ENCODE data around the gene ATG7. TPM values are rescaled to one million over a fixed set of nuclear protein-coding genes. Genes with fewer than 3 reads are reported as not detected.

The ATG7 gene
- total RNA-seq, 1 experiment from 2014 or later: 36.0 TPM

- H3K27ac ChIP-seq (ENCODE audit: low read length): no peak overlapping the region
- TF ChIP-seq POLR2AphosphoS5 (IDR thresholded peaks at IDR 0.05; ENCODE audit: low read depth, low read length) (no peak), CTCF (IDR thresholded peaks at IDR 0.05) (no peak), SIN3A (IDR thresholded peaks at IDR 0.05; ENCODE audit: borderline replicate concordance, insufficient read depth, low read depth, low read length) (no peak), REST (IDR thresholded peaks at IDR 0.05; ENCODE audit: insufficient read depth in 1 of 2, low read depth in 2 of 2, low read length in 1 of 2) (no peak), TCF7L2 (IDR thresholded peaks at IDR 0.05; ENCODE audit: low read depth, low read length) (no peak)
- no peaks in the 10 kb centered on the region for H3K4me1 ChIP-seq (ENCODE audit: control insufficient read depth, insufficient read depth, low read length)
- ATAC-seq (no peak), DNase-seq (ENCODE audit: low read depth, low spot score) (no peak)
- H3K36me3 ChIP-seq (ENCODE audit: control insufficient read depth, insufficient read depth, low read length): no peaks in the 10 kb centered on the region
- no TSS peak for BruUV-seq (replicated peaks)
- no peaks in the 10 kb centered on the region for H3K27me3 ChIP-seq (ENCODE audit: control insufficient read depth, insufficient read depth, low read length)
- CTCF ChIA-PET: no interaction called here
- intact Hi-C loops (cut with micrococcal nuclease; ENCODE audit: unreplicated experiment): no loop called here
- POLR2A ChIA-PET: interaction anchor here (0.7 kb wide), 2 partner anchors 10 to 575 kb away, joined by 5 to 6 read pairs; no protein-coding TSS in a partner anchor
- in situ Hi-C loops (cut with HindIII; ENCODE audit: low pct_unique_long_range_greater_than_20kb, low sequenced_read_pairs): no loop called here
- peaks cover 2% of the 10 kb centered on the region; the same call in 1 of the 2 replicates for H3K9me3 ChIP-seq (ENCODE audit: control insufficient read depth, insufficient read depth, low read depth, low read length)
- no peak overlapping the region for H3K4me3 ChIP-seq (ENCODE audit: low read depth in 2 of 2, low read length in 2 of 2)
Measured at GRCh38 chr3:11411956-11412355, 139.8 kb downstream of the ATG7 start.

- Histone ChIP-seq H3K27me3 (ENCODE audit: control insufficient read depth, insufficient read depth, low read length) (no peaks in the 10 kb centered on the region), H3K4me1 (ENCODE audit: control insufficient read depth, insufficient read depth, low read length) (no peaks in the 10 kb centered on the region), H3K4me3 (ENCODE audit: low read depth in 2 of 2, low read length in 2 of 2) (no peak overlapping the region), H3K27ac (ENCODE audit: low read length) (no peak overlapping the region), H3K36me3 (ENCODE audit: control insufficient read depth, insufficient read depth, low read length) (no peaks in the 10 kb centered on the region), H3K9me3 (ENCODE audit: control insufficient read depth, insufficient read depth, low read depth, low read length) (no peaks in the 10 kb centered on the region; the same call in 1 of the 2 replicates)
- CTCF ChIA-PET: no interaction called here
- no peak for ATAC-seq
- TF ChIP-seq SIN3A (IDR thresholded peaks at IDR 0.05; ENCODE audit: borderline replicate concordance, insufficient read depth, low read depth, low read length) (no peak), CTCF (IDR thresholded peaks at IDR 0.05) (no peak), TCF7L2 (IDR thresholded peaks at IDR 0.05; ENCODE audit: low read depth, low read length) (no peak), POLR2AphosphoS5 (IDR thresholded peaks at IDR 0.05; ENCODE audit: low read depth, low read length) (no peak), REST (IDR thresholded peaks at IDR 0.05; ENCODE audit: insufficient read depth in 1 of 2, low read depth in 2 of 2, low read length in 1 of 2) (no peak)
- POLR2A ChIA-PET: no interaction called here
- DNase-seq (ENCODE audit: low read depth, low spot score): no peak
- in situ Hi-C loops (cut with HindIII; ENCODE audit: low pct_unique_long_range_greater_than_20kb, low sequenced_read_pairs): no loop called here
- no TSS peak for BruUV-seq (replicated peaks)
- intact Hi-C loops (cut with micrococcal nuclease; ENCODE audit: unreplicated experiment): no loop called here
Measured at GRCh38 chr3:11413071-11413470, 140.9 kb downstream of the ATG7 start.
